SHP77 (cell line): Measurements from ENCODE around the gene ZNF480.
A peak's percentile ranks its signal among the peaks of the same experiment; 100 is the strongest.
"Not testable (repeated sequence)": the region's sequence is repeated elsewhere in the genome, so short reads cannot be mapped to it uniquely, and the experiment has no call there.

Experiments
- DNase-seq, 2 experiments: peaks; one replicate each; lab custom pipeline; 2025; lab: John Stamatoyannopoulos, UW

Gene ZNF480

GRCh38 chr19:52339022-52339421, 42.1 kb downstream of the ZNF480 start:
- DNase-seq: not testable (repeated sequence)

- peak; percentile 55 to 64 for DNase-seq
Observed at GRCh38 chr19:52343548-52343947, 46.6 kb downstream of the ZNF480 start.

GRCh38 chr19:52345162-52345561, 48.2 kb downstream of the ZNF480 start:
- DNase-seq: no peak

GRCh38 chr19:52351512-52351911, 54.5 kb downstream of the ZNF480 start:
- no peak for DNase-seq

- no peak for DNase-seq
Observed at GRCh38 chr19:52366414-52366824, 69.5 kb downstream of the ZNF480 start.

DNA sequence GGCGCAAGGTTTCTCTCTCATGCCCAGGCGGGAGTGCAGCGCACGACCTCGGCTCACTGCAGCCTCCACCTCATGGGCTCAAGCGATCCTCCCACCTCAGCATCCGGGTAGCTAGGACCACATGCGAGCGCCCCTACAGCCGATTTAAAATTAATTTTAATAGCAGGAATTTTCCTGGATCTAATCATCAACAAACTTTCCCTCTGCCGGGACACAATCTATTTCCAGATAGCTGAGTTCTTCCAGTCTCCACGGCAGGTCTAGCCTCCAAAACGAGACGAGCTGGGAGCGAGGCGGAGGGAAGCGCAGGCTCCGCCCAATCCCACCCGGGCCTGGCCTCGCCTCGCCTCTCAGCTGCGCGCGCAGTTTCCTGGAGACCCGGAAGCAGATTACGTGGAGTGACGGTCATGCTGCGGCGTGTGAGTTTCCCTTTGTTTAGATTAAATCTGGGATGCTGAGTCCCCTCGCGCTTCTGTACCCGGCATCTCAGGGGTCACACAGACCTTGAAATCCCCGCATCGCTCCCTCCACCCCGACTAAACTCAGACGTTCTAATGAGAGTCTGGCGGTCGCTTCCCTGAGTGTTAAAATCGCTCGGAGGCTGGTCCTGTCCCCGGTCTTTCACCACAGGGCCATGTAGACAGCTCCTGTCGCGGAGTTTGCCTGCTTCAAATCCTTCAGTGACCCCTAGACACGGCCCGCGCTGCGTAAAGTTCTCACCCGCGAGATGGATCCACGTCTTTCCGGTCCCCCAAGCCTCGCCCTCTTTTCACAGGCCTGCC, 72.8 kb downstream of the ZNF480 start, which contains the start of gene ZNF880:
ZNF880 (plus strand) TSS at position 365 of the 782 bp plus-strand sequence; CDS start at position 408, 43 bp downstream.
- DNase-seq: peak; percentile 89 to 91

DNA sequence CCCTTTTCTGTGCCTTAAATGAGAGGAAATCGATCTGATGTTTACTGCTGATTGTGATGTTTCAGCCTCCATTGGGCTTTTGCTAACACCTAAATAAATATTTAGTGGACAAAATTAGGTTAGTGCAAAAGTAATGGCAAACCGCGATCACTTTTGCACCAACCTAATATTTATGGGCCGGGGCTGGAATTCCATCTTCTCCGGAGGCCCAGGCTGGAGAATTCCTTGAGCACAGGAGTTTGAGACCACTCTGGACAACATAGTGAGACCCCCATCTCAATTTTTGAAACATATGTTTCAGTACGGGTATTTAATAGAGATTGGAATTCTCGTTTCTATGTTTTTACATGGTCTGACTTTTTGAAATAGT, 73.4 kb downstream of the ZNF480 start:
- no peak for DNase-seq
